Tibial nerve (tissue), 4 donors: ENCODE data around the gene ATP9B. TPM values are rescaled to one million over a fixed set of nuclear protein-coding genes. Genes with fewer than 3 reads are reported as not detected.

Experiments
- DNase-seq, 2 donors: peaks; one replicate each; pipeline ENCODE4 v3.0.0-alpha.2; 2019; ENCODE audit warnings: low spot score in 2 of 2
- H3K27ac ChIP-seq, 4 donors: fragments of 200-600 bp; sonication (generic) in 3 of 4; one replicate each; pipeline ENCODE4 v1.5.1; 2017 to 2019; ENCODE audit warnings: mild to moderate bottlenecking in 1 of 4
- H3K27me3 ChIP-seq, 2 donors: fragments of 200-600 bp; sonication (generic) in 1 of 2; one replicate each; pipeline versions ENCODE4 v1.5.1 to v1.6.0; 2017 to 2019
- H3K36me3 ChIP-seq, 3 donors: fragments of 200-600 bp; sonication (generic); one replicate each; pipeline ENCODE4 v1.5.1; 2018 to 2019
- H3K4me1 ChIP-seq, 4 donors: fragments of 200-600 bp; sonication (generic) in 3 of 4; one replicate each; pipeline ENCODE4 v1.5.1; 2017 to 2019
- H3K4me3 ChIP-seq, 4 donors: fragments of 200-600 bp; sonication (generic) in 3 of 4; one replicate each; pipeline ENCODE4 v1.5.1; 2017 to 2019; ENCODE audit warnings: mild to moderate bottlenecking in 1 of 4, moderate library complexity in 1 of 4
- H3K9me3 ChIP-seq, 4 donors: fragments of 200-600 bp; sonication (generic) in 3 of 4; one replicate each; pipeline ENCODE4 v1.5.1; 2017 to 2019
- EP300 ChIP-seq, 2 donors: sonication (generic); formaldehyde crosslinking; IDR thresholded peaks; one replicate each; pipeline ENCODE4 v1.6.1; 2017; ENCODE audit warnings: antibody characterized with exemption in 2 of 2, mild to moderate bottlenecking in 1 of 2
- POLR2A ChIP-seq, 2 donors: fragments of 450-650 bp; IDR thresholded peaks; one replicate each; pipeline ENCODE4 v1.6.1; 2017; ENCODE audit warnings: antibody characterized with exemption in 2 of 2, mild to moderate bottlenecking in 2 of 2, moderate library complexity in 2 of 2
- WGBS, 2 donors: methylation state at CpG; one replicate each; pipeline ENCODE4 v1.1.5; 2018; 5-methylcytosine and 5-hydroxymethylcytosine counted together
- total RNA-seq, 4 donors: library from RNA; depleted of rRNA; stranded (reverse); fragments of >200 nt; gene quantifications; one replicate each; pipeline ENCODE4 v1.1.0, GENCODE V29; 2016
- TF ChIP-seq, protein P1 (sequence below), 5 experiments: fragments of 200-600 bp in 3 of 5; fragments of 450-650 bp in 2 of 5; sonication (generic) in 3 of 5; IDR thresholded peaks; one replicate each; pipeline ENCODE4 v1.5.1; 2016 to 2019; ENCODE audit warnings: antibody characterized with exemption in 5 of 5, mild to moderate bottlenecking in 3 of 5, moderate library complexity in 2 of 5

The ATP9B gene
- total RNA-seq, 4 donors from 2014 or later = 56.9 to 68.7 (median 59.8) TPM

DNA sequence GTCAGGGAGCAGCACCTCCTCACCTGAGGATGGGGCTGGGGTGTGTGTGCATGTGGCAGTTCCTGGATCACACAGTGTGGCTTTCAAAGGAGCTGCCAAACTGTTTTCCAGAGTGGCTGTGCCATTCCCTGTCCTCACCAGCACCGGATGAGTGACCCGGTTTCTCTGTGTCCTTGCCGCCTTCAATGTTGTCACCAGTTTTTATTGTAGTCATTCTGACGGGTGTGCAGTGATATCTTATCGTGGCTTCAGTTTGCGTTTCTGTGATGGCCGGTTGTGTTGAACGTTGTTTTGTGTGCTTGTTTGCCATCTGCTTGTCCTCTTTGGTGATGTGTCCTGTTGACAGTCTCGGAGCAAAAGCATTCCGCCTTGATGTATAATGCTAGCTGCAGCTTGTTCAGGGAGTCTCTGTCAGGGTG, 108.9 kb downstream of the ATP9B start:
- H3K36me3 ChIP-seq = peaks cover 0 to 25% (median 0%) of the 10 kb centered on the region in 3 donors
- no peak for DNase-seq
- H3K9me3 ChIP-seq = no peaks in the 10 kb centered on the region
- WGBS, 2 donors = 92 to 96% methylated on average over 10 of the region's 10 CpGs
- no peak overlapping the region for H3K27ac ChIP-seq
- H3K4me3 ChIP-seq = no peak overlapping the region
- no peaks in the 10 kb centered on the region for H3K4me1 ChIP-seq
- H3K27me3 ChIP-seq = no peaks in the 10 kb centered on the region
- TF ChIP-seq POLR2A (IDR thresholded peaks at IDR 0.05) (no peak), EP300 (IDR thresholded peaks at IDR 0.05) (no peak)
- TF ChIP-seq, protein P1, sequence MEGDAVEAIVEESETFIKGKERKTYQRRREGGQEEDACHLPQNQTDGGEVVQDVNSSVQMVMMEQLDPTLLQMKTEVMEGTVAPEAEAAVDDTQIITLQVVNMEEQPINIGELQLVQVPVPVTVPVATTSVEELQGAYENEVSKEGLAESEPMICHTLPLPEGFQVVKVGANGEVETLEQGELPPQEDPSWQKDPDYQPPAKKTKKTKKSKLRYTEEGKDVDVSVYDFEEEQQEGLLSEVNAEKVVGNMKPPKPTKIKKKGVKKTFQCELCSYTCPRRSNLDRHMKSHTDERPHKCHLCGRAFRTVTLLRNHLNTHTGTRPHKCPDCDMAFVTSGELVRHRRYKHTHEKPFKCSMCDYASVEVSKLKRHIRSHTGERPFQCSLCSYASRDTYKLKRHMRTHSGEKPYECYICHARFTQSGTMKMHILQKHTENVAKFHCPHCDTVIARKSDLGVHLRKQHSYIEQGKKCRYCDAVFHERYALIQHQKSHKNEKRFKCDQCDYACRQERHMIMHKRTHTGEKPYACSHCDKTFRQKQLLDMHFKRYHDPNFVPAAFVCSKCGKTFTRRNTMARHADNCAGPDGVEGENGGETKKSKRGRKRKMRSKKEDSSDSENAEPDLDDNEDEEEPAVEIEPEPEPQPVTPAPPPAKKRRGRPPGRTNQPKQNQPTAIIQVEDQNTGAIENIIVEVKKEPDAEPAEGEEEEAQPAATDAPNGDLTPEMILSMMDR (IDR thresholded peaks at IDR 0.05) = no peak

DNA sequence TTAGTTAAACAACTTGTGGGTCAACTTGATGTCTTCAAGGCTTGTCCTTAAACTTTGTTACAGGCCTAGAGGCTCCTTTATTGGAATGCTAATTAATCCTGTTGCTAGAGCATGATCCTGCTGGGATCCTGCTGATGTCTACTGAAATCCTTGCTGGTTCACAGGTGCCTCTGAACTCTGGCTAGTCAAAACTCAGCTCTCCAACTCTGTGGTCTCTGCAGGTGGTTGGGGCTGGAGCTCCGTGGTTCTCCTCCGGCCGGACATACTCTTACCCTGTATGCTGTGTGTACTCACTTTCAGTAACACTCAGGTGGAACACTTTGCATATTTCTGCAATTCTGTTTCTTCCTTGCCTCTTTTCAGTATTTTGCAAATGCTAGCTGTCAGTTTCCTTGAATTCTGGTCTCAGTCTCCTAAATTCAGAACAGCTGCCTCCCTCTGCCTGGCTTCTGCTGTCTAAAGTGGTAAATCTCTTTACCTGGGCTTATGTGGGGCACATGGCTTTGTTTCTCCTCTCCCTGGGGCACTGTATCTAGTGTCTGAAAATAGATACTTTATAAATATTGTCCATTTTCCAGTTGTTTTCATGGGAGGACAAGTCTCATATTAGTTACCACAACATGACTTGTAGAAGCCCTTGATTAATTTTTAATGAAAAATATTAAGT, 113.0 kb downstream of the ATP9B start:
- 98% methylated on average over 3 of the region's 3 CpGs for WGBS, 2 donors
- peaks cover 0 to 13% (median 0%) of the 10 kb centered on the region in 3 donors for H3K36me3 ChIP-seq
- H3K9me3 ChIP-seq = no peaks in the 10 kb centered on the region
- H3K4me3 ChIP-seq = no peak overlapping the region
- TF ChIP-seq POLR2A (IDR thresholded peaks at IDR 0.05) (no peak), EP300 (IDR thresholded peaks at IDR 0.05) (no peak)
- TF ChIP-seq, protein P1 (IDR thresholded peaks at IDR 0.05) = no peak
- no peaks in the 10 kb centered on the region for H3K27me3 ChIP-seq
- H3K4me1 ChIP-seq = no peaks in the 10 kb centered on the region
- no peak for DNase-seq
- H3K27ac ChIP-seq = no peak overlapping the region

DNA sequence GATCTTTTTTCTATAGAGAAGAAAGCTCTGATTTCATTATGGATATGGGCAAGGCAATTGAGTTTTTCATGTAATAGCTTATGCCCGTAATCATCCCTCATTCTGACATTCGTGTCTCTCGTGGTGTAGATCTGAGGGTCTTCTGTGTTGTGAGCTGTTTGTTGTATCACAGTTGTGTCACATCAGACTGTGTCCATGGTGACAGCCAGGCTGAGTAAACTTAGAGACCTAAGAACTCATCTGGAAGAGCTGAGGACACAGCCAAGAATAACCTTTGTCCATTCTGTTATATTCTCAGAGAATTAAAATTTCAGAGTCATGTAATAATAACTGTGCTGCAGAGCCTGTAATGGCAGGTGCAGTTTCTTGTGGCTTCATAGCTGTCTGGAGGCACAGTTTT, 116.5 kb downstream of the ATP9B start:
- H3K9me3 ChIP-seq = no peaks in the 10 kb centered on the region
- WGBS, 2 donors = 70 to 76% methylated on average over 3 of the region's 3 CpGs
- H3K4me3 ChIP-seq = no peak overlapping the region
- H3K27ac ChIP-seq = no peak overlapping the region
- DNase-seq = no peak
- peaks cover 0 to 7% (median 0%) of the 10 kb centered on the region in 3 donors for H3K36me3 ChIP-seq
- no peaks in the 10 kb centered on the region for H3K27me3 ChIP-seq
- TF ChIP-seq EP300 (IDR thresholded peaks at IDR 0.05) (no peak), POLR2A (IDR thresholded peaks at IDR 0.05) (no peak)
- TF ChIP-seq, protein P1 (IDR thresholded peaks at IDR 0.05) = no peak
- no peaks in the 10 kb centered on the region for H3K4me1 ChIP-seq

DNA sequence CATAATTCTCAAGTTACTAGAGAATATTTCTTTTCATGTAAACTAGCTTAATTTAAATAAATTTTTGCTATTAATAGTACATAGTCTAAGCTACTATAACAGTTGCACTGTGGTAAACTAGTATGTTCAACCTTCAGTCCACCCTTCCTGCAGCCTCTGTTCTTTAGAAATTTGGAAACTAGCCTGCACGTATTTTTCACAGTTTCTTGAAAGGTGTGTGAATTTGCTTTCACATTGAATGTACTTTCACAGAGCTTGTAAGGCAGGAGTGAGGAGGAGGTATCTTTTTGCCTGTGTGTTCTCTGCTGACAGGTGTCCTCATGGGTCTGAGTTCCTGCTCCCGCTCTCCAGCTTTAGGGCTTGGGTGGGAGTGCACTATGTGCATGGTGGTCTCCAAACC, 117.5 kb downstream of the ATP9B start:
- no peak for TF ChIP-seq POLR2A (IDR thresholded peaks at IDR 0.05)
- TF ChIP-seq, protein P1 (IDR thresholded peaks at IDR 0.05) = no peak
- H3K27ac ChIP-seq = no peak overlapping the region
- no peak for DNase-seq
- H3K36me3 ChIP-seq = peaks cover 0 to 7% (median 0%) of the 10 kb centered on the region in 3 donors
- H3K4me3 ChIP-seq = no peak overlapping the region
- no peaks in the 10 kb centered on the region for H3K27me3 ChIP-seq
- 90 to 96% methylated on average over 2 of the region's 2 CpGs for WGBS, 2 donors
- H3K9me3 ChIP-seq = no peaks in the 10 kb centered on the region
- no peaks in the 10 kb centered on the region for H3K4me1 ChIP-seq

DNA sequence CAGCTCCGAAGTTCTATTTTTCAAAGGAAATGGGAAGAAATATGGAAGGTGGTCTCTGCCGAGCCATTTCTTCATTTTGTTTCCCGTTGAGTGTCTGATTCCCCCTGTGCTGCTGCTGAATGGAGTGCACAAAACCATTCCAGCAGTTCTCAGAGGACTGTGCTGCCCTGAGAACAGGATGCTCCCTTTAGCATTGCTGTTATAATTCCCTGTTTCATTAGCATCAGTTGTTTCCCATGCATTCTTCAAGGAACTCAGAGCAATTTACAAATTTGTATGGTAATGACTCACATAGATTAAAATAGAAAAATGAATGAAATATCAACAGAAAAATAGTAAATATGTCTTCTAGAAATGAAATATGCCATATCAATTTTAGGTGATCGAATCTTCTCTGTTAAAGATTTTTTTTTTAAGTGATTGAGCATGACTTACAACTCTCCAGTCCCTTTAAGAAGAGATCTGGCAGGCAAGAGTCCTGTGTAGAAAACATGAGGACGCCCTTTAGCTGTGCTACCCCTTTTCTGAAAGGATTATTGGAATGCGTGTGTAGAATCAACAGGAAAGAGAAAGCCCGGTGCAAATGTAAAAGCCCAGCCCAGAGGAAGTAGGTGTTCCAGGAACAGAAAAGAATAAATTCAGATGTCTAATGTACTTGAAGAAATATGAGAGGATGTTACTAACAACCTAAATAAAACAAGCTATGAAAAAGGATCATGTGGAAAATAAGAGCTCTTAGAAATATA, 118.5 kb downstream of the ATP9B start:
- no peaks in the 10 kb centered on the region for H3K9me3 ChIP-seq
- WGBS, 2 donors = 71 to 76% methylated on average over 7 of the region's 7 CpGs
- H3K4me1 ChIP-seq = no peaks in the 10 kb centered on the region
- TF ChIP-seq EP300 (IDR thresholded peaks at IDR 0.05) = no peak
- TF ChIP-seq POLR2A (IDR thresholded peaks at IDR 0.05) = no peak
- TF ChIP-seq, protein P1 (IDR thresholded peaks at IDR 0.05) = no peak
- no peak for DNase-seq
- no peak overlapping the region for H3K27ac ChIP-seq
- H3K36me3 ChIP-seq = peaks cover 0 to 10% (median 0%) of the 10 kb centered on the region in 3 donors
- H3K4me3 ChIP-seq = no peak overlapping the region
- H3K27me3 ChIP-seq = no peaks in the 10 kb centered on the region
